HepG2 (cell line): ENCODE data around the gene SPRR3. TPM values are rescaled to one million over a fixed set of nuclear protein-coding genes. Genes with fewer than 3 reads are reported as not detected.

Experiments
- ATAC-seq: fragments of 200-7000 bp; cut with Tn5 transposase; 3 replicates; pipeline ENCODE4 v1.9.1; 2020; ENCODE audit warnings: mild to moderate bottlenecking, moderate library complexity
- BruUV-seq: library from RNA; stranded (reverse); fragments of 400-500 nt; replicated peaks from 2 replicates; lab custom pipeline; 2021; lab: Mats Ljungman, UMichigan
- CTCF ChIA-PET: fragments of 300-600 bp; formaldehyde crosslinking; extraction: SDS; loops from one replicate; lab custom pipeline; 2021; ENCODE audit warnings: low total read pairs, inconsistent platforms, low intra/inter-chr PET ratio; lab: Yijun Ruan, JAX
- POLR2A ChIA-PET: fragments of 350-600 bp; sonication (Branson Sonifier 250); formaldehyde crosslinking; loops from one replicate; lab custom pipeline; 2020; ENCODE audit warnings: antibody characterized with exemption, inconsistent platforms; lab: Yijun Ruan, JAX
- DNase-seq: peaks from one replicate; pipeline ENCODE4 v3.0.0-alpha.2; 2015; ENCODE audit warnings: low spot score
- FAIRE-seq: peaks from 3 replicates; lab custom pipeline; 2011; peaks lifted over from hg19 to GRCh38; lab: Jason Lieb, UNC
- H2AFZ ChIP-seq: one replicate; pipeline ENCODE4 v1.6.1; 2011; ENCODE audit warnings: low read length, inconsistent platforms
- H3K27ac ChIP-seq: fragments of 300-600 bp; 3 replicates; pipeline ENCODE4 v1.8.0; 2011; ENCODE audit warnings: mixed run types, mild to moderate bottlenecking, mixed read lengths, low read length, inconsistent platforms; ENCODE audit not compliant: insufficient read depth; ENCODE audit errors: extremely low read length
- H3K27me3 ChIP-seq, 2 experiments: fragments of 200-600 bp in 1 of 2; 2 replicates in 1 of 2; 3 replicates in 1 of 2; pipeline versions ENCODE4 v1.6.0 to v1.8.0; 2011; ENCODE audit warnings: low read length in 2 of 2, mild to moderate bottlenecking in 2 of 2, moderate library complexity in 2 of 2, inconsistent platforms in 1 of 2; ENCODE audit not compliant: insufficient read depth in 2 of 2, control insufficient read depth in 1 of 2
- H3K36me3 ChIP-seq, 2 experiments: fragments of 200-600 bp in 1 of 2; replicated peaks in 1 of 2; 2 replicates in 1 of 2; 3 replicates in 1 of 2; pipeline versions ENCODE4 v1.5.1 to v1.8.0; 2011; ENCODE audit warnings: low read length in 2 of 2, inconsistent platforms in 1 of 2; ENCODE audit not compliant: insufficient read depth in 2 of 2, control insufficient read depth in 1 of 2
- H3K4me1 ChIP-seq: 2 replicates; pipeline ENCODE4 v1.5.1; 2012; ENCODE audit warnings: low read length, inconsistent platforms; ENCODE audit not compliant: insufficient read depth
- H3K4me2 ChIP-seq: 2 replicates; pipeline ENCODE4 v1.6.0; 2011; ENCODE audit warnings: low read depth, low read length, inconsistent platforms
- H3K4me3 ChIP-seq, 3 experiments: fragments of 200-600 bp in 1 of 3; sonication (generic), shearing (Covaris generic) in 1 of 3; replicated peaks in 1 of 3; 2 replicates each; pipeline ENCODE4 v1.5.1; 2011 to 2016; ENCODE audit warnings: low read length in 3 of 3, inconsistent platforms in 2 of 3, low read depth in 2 of 3, mild to moderate bottlenecking in 2 of 3, control low read depth in 1 of 3, mixed read lengths in 1 of 3; ENCODE audit not compliant: insufficient read depth in 1 of 3
- H3K79me2 ChIP-seq: one replicate; pipeline ENCODE4 v1.6.1; 2011; ENCODE audit warnings: low read length, inconsistent platforms; ENCODE audit not compliant: insufficient read depth
- H3K9ac ChIP-seq: 2 replicates; pipeline ENCODE4 v1.6.0; 2011; ENCODE audit warnings: mild to moderate bottlenecking, low read depth, low read length, inconsistent platforms; ENCODE audit not compliant: insufficient read depth
- H3K9me3 ChIP-seq: 2 replicates; pipeline ENCODE4 v1.5.1; 2012; ENCODE audit warnings: mild to moderate bottlenecking, low read length
- H4K20me1 ChIP-seq: 2 replicates; pipeline ENCODE4 v1.6.0; 2011; ENCODE audit warnings: inconsistent platforms, mild to moderate bottlenecking, low read length, moderate library complexity; ENCODE audit not compliant: insufficient read depth
- CENPT ChIP-seq: sonication (generic); formaldehyde crosslinking; IDR thresholded peaks from 2 replicates; pipeline ENCODE4 v1.8.0; 2022; ENCODE audit warnings: low read depth, mild to moderate bottlenecking, moderate library complexity, missing genetic modification reagents
- MXD1 ChIP-seq: sonication (generic); formaldehyde crosslinking; IDR thresholded peaks from 2 replicates; pipeline ENCODE4 v1.4.0; 2020; ENCODE audit warnings: mild to moderate bottlenecking, missing genetic modification reagents
- POGZ ChIP-seq: sonication (generic); formaldehyde crosslinking; IDR thresholded peaks from 2 replicates; pipeline ENCODE4 v1.4.0; 2020; ENCODE audit warnings: mild to moderate bottlenecking, missing genetic modification reagents
- ZNF646 ChIP-seq: sonication (generic); formaldehyde crosslinking; IDR thresholded peaks from 2 replicates; pipeline ENCODE4 v1.9.0; 2021; ENCODE audit warnings: mild to moderate bottlenecking, missing genetic modification reagents
- ZXDC ChIP-seq: sonication (generic); formaldehyde crosslinking; IDR thresholded peaks from 2 replicates; pipeline ENCODE4 v1.5.0; 2020; ENCODE audit warnings: mild to moderate bottlenecking, missing genetic modification reagents
- WGBS: methylation state at CpG from one replicate; pipeline ENCODE4 v1.1.6; 2017; ENCODE audit warnings: low lambda C conversion rate; 5-methylcytosine and 5-hydroxymethylcytosine counted together
- in situ Hi-C: cut with HindIII; loops from 2 replicates; pipeline ENCODE4 v1.10.0; 2017; ENCODE audit warnings: low pct_unique_long_range_greater_than_20kb; ENCODE audit not compliant: extremely low pct_ligation_motif_present
- intact Hi-C: fragments of 100-400 bp; cut with micrococcal nuclease; formaldehyde crosslinking; loops from one replicate; pipeline ENCODE4 v1.10.0; 2022; ENCODE audit not compliant: unreplicated experiment
- polyA plus RNA-seq, 8 experiments: library from polyadenylated mRNA; depleted of rRNA in 3 of 8; stranded (reverse) in 7 of 8; unstranded in 1 of 8; fragments of >200 nt; fragmentation: Illumina TruSeq in 4 of 8; extraction: Trizol in 4 of 8; gene quantifications; 2 replicates each; pipeline versions ENCODE4 v1.2.1 to v1.2.3, GENCODE V29; 2011 to 2016; ENCODE audit warnings: low read depth in 4 of 8, missing spikeins in 1 of 8, mixed read lengths in 1 of 8; ENCODE audit not compliant: insufficient read depth in 1 of 8
- total RNA-seq, 5 experiments: library from RNA; depleted of rRNA; stranded (reverse); fragments of >200 nt; fragmentation: Illumina TruSeq; extraction: Trizol; gene quantifications; 2 replicates each; pipeline ENCODE4 v1.2.3, GENCODE V29; 2016; ENCODE audit warnings: low read depth in 1 of 5
- TF ChIP-seq, protein P1 (sequence below): sonication (generic); formaldehyde crosslinking; IDR thresholded peaks from 2 replicates; pipeline ENCODE4 v1.4.0; 2020; ENCODE audit warnings: mild to moderate bottlenecking, missing genetic modification reagents
- TF ChIP-seq, protein P2 (sequence below): conservative IDR thresholded peaks from 2 replicates; pipeline ENCODE4 v1.6.1; 2018; ENCODE audit warnings: missing genetic modification reagents
- TF ChIP-seq, protein P3 (sequence below): sonication (generic); formaldehyde crosslinking; IDR thresholded peaks from 2 replicates; pipeline ENCODE4 v1.5.1; 2020; ENCODE audit warnings: mild to moderate bottlenecking, missing genetic modification reagents, borderline replicate concordance

SPRR3 gene
- total and polyA plus RNA-seq, 2 of the 13 experiments (the other 11 are each of a cell fraction or from before 2014, with no cell fraction given): not detected

- TF ChIP-seq ZXDC (CRISPR knock-in tag): no peak
These were observed 1.7 kb upstream of the SPRR3 start (continued) for GRCh38 chr1:152999818-153000217.

DNA sequence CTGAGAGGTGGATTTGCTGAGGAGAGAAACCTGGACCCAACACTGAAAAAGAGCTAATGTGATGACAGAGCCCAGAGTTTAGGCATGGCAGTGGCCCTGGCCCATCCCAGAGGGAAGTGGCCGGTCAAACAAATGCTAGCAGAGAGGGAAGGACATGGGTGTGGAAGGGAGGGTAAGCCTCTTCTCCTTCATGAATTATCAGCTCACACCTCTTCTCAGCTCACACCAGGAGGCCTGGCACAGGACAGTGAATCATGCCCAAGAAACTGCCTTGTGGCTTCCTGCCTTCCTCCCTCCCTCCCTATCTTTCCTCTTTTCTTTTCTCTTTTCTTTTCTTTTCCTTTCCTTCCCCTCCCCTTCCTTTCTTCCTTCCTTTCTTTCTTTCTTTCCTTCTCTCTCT, 1.3 kb upstream of the SPRR3 start:
- POLR2A ChIA-PET: no interaction called here
- ATAC-seq: no peak
- no peak for DNase-seq
- Histone ChIP-seq H3K4me1 (no peaks in the 10 kb centered on the region), H3K79me2 (no peaks in the 10 kb centered on the region), H4K20me1 (no peaks in the 10 kb centered on the region), H3K4me3 (no peak overlapping the region), H3K4me2 (no peak overlapping the region), H3K27ac (no peak overlapping the region), H3K9me3 (no peaks in the 10 kb centered on the region), H2AFZ (no peak overlapping the region), H3K9ac (no peak overlapping the region), H3K36me3 (no peaks in the 10 kb centered on the region), H3K27me3 (no peaks in the 10 kb centered on the region)
- WGBS: 0% methylated on average over 1 of the region's 1 CpG
- CTCF ChIA-PET: no interaction called here
- no peak for FAIRE-seq
- in situ Hi-C loops: no loop called here
- intact Hi-C loops: no loop called here
- no TSS peak for BruUV-seq
- TF ChIP-seq CENPT (no peak), POGZ (no peak), ZNF646 (CRISPR knock-in tag) (no peak), MXD1 (CRISPR knock-in tag) (no peak)
- TF ChIP-seq, protein P1, sequence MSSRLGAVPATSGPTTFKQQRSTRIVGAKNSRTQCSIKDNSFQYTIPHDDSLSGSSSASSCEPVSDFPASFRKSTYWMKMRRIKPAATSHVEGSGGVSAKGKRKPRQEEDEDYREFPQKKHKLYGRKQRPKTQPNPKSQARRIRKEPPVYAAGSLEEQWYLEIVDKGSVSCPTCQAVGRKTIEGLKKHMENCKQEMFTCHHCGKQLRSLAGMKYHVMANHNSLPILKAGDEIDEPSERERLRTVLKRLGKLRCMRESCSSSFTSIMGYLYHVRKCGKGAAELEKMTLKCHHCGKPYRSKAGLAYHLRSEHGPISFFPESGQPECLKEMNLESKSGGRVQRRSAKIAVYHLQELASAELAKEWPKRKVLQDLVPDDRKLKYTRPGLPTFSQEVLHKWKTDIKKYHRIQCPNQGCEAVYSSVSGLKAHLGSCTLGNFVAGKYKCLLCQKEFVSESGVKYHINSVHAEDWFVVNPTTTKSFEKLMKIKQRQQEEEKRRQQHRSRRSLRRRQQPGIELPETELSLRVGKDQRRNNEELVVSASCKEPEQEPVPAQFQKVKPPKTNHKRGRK (CRISPR knock-in tag): no peak
- TF ChIP-seq, protein P2, sequence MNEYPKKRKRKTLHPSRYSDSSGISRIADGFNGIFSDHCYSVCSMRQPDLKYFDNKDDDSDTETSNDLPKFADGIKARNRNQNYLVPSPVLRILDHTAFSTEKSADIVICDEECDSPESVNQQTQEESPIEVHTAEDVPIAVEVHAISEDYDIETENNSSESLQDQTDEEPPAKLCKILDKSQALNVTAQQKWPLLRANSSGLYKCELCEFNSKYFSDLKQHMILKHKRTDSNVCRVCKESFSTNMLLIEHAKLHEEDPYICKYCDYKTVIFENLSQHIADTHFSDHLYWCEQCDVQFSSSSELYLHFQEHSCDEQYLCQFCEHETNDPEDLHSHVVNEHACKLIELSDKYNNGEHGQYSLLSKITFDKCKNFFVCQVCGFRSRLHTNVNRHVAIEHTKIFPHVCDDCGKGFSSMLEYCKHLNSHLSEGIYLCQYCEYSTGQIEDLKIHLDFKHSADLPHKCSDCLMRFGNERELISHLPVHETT (CRISPR knock-in tag): no peak
- TF ChIP-seq, protein P3, sequence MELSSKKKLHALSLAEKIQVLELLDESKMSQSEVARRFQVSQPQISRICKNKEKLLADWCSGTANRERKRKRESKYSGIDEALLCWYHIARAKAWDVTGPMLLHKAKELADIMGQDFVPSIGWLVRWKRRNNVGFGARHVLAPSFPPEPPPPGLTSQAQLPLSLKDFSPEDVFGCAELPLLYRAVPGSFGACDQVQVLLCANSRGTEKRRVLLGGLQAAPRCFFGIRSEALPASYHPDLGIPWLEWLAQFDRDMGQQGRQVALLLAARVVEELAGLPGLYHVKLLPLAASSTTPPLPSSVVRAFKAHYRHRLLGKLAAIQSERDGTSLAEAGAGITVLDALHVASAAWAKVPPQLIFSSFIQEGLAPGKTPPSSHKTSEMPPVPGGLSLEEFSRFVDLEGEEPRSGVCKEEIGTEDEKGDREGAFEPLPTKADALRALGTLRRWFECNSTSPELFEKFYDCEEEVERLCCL (CRISPR knock-in tag): no peak
